Stimulated activated CD4-positive, alpha-beta T cell treated with anti-CD3 and anti-CD28 coated beads, Interleukin-2, amount 100 ng/mL, for 48 hours (primary cell): ENCODE results near the gene APLP1.
"Not testable (repeated sequence)": the region's sequence is repeated elsewhere in the genome, so short reads cannot be mapped to it uniquely, and the experiment has no call there.

Source experiments
- DNase-seq, 2 donors: peaks; one replicate each; pipeline ENCODE4 v3.0.0-alpha.2; 2020

APLP1 gene

GRCh38 chr19:35908973-35909683 is 40.8 kb downstream of the APLP1 start:
- DNase-seq = no peak

GRCh38 chr19:35909684-35910035 is 41.3 kb downstream of the APLP1 start:
- DNase-seq = no peak

- not testable (repeated sequence) for DNase-seq
Measured at GRCh38 chr19:35910355-35910754, 42.0 kb downstream of the APLP1 start.

- DNase-seq = no peak
Measured at GRCh38 chr19:35911173-35911572, 42.8 kb downstream of the APLP1 start.

- DNase-seq = no peak
Measured at GRCh38 chr19:35911790-35912189, 43.4 kb downstream of the APLP1 start.

- no peak for DNase-seq
Measured at GRCh38 chr19:35913589-35913988, 45.2 kb downstream of the APLP1 start.

- DNase-seq = no peak
Measured at GRCh38 chr19:35915443-35915842, 47.1 kb downstream of the APLP1 start.

GRCh38 chr19:35919306-35919705 is 50.9 kb downstream of the APLP1 start:
- DNase-seq = no peak

GRCh38 chr19:35921012-35921411 is 52.6 kb downstream of the APLP1 start:
- no peak for DNase-seq

- no peak for DNase-seq
Measured at GRCh38 chr19:35925501-35925900, 57.1 kb downstream of the APLP1 start.

GRCh38 chr19:35928507-35928906 is 60.1 kb downstream of the APLP1 start:
- DNase-seq = no peak
